ENCODE measurements around the gene PTPRM. TPM values are rescaled to one million over a fixed set of nuclear protein-coding genes. Genes with fewer than 3 reads are reported as not detected.

Gene PTPRM
- total and polyA plus RNA-seq, 2 of the 4 experiments (the other 2 are of a cell fraction): 28.3 to 51.2 TPM

GRCh38 chr18:7535436-7536205, 31.5 kb upstream of the PTPRM start:
- H3K56ac ChIP-seq (ENCODE audit: extremely low read depth, insufficient read depth, low read length): no peak overlapping the region
- no peaks in the 10 kb centered on the region for H3K36me3 ChIP-seq (ENCODE audit: control insufficient read depth, insufficient read depth, low read length)
- H3K4me1 ChIP-seq (ENCODE audit: control insufficient read depth, insufficient read depth, low read length): no peaks in the 10 kb centered on the region
- no peak for TF ChIP-seq BHLHE40 (IDR thresholded peaks at IDR 0.05; ENCODE audit: low read depth, low read length)
- TF ChIP-seq ELK1 (IDR thresholded peaks at IDR 0.05; ENCODE audit: borderline replicate concordance, low read depth, low read length): no peak
- no peak for TF ChIP-seq RFX5 (IDR thresholded peaks at IDR 0.05; ENCODE audit: low read depth, low read length)
- no peak for TF ChIP-seq USF2 (IDR thresholded peaks at IDR 0.05; ENCODE audit: low read depth, low read length)
- TF ChIP-seq MXI1 (IDR thresholded peaks at IDR 0.05; ENCODE audit: borderline replicate concordance, low read depth, low read length): no peak
- TF ChIP-seq CHD1 (IDR thresholded peaks at IDR 0.05; ENCODE audit: low read depth, low read length): no peak
- TF ChIP-seq CTCF (conservative IDR thresholded peaks at IDR 0.05; ENCODE audit: low read depth, low read length): no peak
- TF ChIP-seq RAD21 (IDR thresholded peaks at IDR 0.05; ENCODE audit: low read length): no peak
- TF ChIP-seq MAFK (IDR thresholded peaks at IDR 0.05; ENCODE audit: low read depth, low read length): no peak
- no peak for TF ChIP-seq FOS (IDR thresholded peaks at IDR 0.05; ENCODE audit: low read depth, low read length)
- H4K8ac ChIP-seq (ENCODE audit: low read depth in 2 of 2, low read length in 2 of 2): no peak overlapping the region
- CTCF ChIA-PET: no interaction called here
- no peaks in the 10 kb centered on the region for H3K9me1 ChIP-seq (ENCODE audit: insufficient read depth, low read length)
- H2BK5ac ChIP-seq (ENCODE audit: low read depth, low read length, poor library complexity, severe bottlenecking): no peak overlapping the region
- H3K79me1 ChIP-seq (ENCODE audit: low read depth in 1 of 2, low read length in 2 of 2): no peaks in the 10 kb centered on the region
- no peak overlapping the region for H2AFZ ChIP-seq (replicated peaks; ENCODE audit: low read length, poor library complexity)
- no peaks in the 10 kb centered on the region for H4K20me1 ChIP-seq (ENCODE audit: insufficient read depth, low read length)
- H3K23ac ChIP-seq (ENCODE audit: low read depth, low read length): no peak overlapping the region
- no TSS peak for BruUV-seq (replicated peaks)
- no peak overlapping the region for H3K18ac ChIP-seq (ENCODE audit: low read depth, low read length)
- H3K27ac ChIP-seq (ENCODE audit: insufficient read depth, low read length): no peak overlapping the region
- no peak overlapping the region for H4K91ac ChIP-seq (ENCODE audit: insufficient read depth, low read depth, low read length)
- intact Hi-C loops (cut with micrococcal nuclease): no loop called here
- no peak overlapping the region for H2AK9ac ChIP-seq (replicated peaks; ENCODE audit: low read depth, low read length, poor library complexity)
- no peak overlapping the region for H2BK15ac ChIP-seq (ENCODE audit: low read depth, low read length)
- H3K4ac ChIP-seq (ENCODE audit: low read depth, low read length): no peak overlapping the region
- dilution Hi-C loops (cut with HindIII; ENCODE audit: low sequenced_read_pairs, unreplicated experiment): no loop called here
- POLR2A ChIA-PET (ENCODE audit: unreplicated experiment): no interaction called here
- peak; percentile 56; the same call in 1 of the 2 replicates for ATAC-seq (ENCODE audit: low read depth)
- H2BK120ac ChIP-seq (ENCODE audit: low read depth, low read length): no peak overlapping the region
- H3K14ac ChIP-seq (replicated peaks; ENCODE audit: low read depth, low read length): no peak overlapping the region
- DNase-seq: peak; percentile 1
- H3K9me3 ChIP-seq (ENCODE audit: control insufficient read depth, insufficient read depth, low read length): no peaks in the 10 kb centered on the region
- 67% methylated on average over 1 of the region's 5 CpGs; no CpG with 5 or more reads in 1 of the 2 experiments for WGBS, 2 experiments (ENCODE audit: extremely low coverage in 2 of 2, insufficient read length in 1 of 2)
- peaks cover 2% of the 10 kb centered on the region; the same call in 1 of the 2 replicates for H3K27me3 ChIP-seq (ENCODE audit: control insufficient read depth, insufficient read depth, low read length)
- no peak overlapping the region for H2AK5ac ChIP-seq (ENCODE audit: low read depth, low read length)
- in situ Hi-C loops (cut with MboI; ENCODE audit: low sequenced_read_pairs): no loop called here
- H3K4me3 ChIP-seq (ENCODE audit: insufficient read depth, low read depth, low read length): no peak overlapping the region
- no peak overlapping the region for H4K5ac ChIP-seq (ENCODE audit: low read depth, low read length)
- no peak overlapping the region for H3K9ac ChIP-seq (ENCODE audit: low read depth, low read length)
- H3K4me2 ChIP-seq (ENCODE audit: low read depth, low read length): no peak overlapping the region
- H2BK20ac ChIP-seq (ENCODE audit: low read depth, low read length): no peak overlapping the region
